Fibroblast of upper back skin (primary cell): ENCODE data around the gene SEMA5A.
A peak's percentile ranks its signal among the peaks of the same experiment; 100 is the strongest.

ENCODE experiments used
- DNase-seq: peaks from one replicate; pipeline ENCODE4 v3.0.0-alpha.2; 2013

SEMA5A gene, protein sequence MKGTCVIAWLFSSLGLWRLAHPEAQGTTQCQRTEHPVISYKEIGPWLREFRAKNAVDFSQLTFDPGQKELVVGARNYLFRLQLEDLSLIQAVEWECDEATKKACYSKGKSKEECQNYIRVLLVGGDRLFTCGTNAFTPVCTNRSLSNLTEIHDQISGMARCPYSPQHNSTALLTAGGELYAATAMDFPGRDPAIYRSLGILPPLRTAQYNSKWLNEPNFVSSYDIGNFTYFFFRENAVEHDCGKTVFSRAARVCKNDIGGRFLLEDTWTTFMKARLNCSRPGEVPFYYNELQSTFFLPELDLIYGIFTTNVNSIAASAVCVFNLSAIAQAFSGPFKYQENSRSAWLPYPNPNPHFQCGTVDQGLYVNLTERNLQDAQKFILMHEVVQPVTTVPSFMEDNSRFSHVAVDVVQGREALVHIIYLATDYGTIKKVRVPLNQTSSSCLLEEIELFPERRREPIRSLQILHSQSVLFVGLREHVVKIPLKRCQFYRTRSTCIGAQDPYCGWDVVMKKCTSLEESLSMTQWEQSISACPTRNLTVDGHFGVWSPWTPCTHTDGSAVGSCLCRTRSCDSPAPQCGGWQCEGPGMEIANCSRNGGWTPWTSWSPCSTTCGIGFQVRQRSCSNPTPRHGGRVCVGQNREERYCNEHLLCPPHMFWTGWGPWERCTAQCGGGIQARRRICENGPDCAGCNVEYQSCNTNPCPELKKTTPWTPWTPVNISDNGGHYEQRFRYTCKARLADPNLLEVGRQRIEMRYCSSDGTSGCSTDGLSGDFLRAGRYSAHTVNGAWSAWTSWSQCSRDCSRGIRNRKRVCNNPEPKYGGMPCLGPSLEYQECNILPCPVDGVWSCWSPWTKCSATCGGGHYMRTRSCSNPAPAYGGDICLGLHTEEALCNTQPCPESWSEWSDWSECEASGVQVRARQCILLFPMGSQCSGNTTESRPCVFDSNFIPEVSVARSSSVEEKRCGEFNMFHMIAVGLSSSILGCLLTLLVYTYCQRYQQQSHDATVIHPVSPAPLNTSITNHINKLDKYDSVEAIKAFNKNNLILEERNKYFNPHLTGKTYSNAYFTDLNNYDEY

DNA sequence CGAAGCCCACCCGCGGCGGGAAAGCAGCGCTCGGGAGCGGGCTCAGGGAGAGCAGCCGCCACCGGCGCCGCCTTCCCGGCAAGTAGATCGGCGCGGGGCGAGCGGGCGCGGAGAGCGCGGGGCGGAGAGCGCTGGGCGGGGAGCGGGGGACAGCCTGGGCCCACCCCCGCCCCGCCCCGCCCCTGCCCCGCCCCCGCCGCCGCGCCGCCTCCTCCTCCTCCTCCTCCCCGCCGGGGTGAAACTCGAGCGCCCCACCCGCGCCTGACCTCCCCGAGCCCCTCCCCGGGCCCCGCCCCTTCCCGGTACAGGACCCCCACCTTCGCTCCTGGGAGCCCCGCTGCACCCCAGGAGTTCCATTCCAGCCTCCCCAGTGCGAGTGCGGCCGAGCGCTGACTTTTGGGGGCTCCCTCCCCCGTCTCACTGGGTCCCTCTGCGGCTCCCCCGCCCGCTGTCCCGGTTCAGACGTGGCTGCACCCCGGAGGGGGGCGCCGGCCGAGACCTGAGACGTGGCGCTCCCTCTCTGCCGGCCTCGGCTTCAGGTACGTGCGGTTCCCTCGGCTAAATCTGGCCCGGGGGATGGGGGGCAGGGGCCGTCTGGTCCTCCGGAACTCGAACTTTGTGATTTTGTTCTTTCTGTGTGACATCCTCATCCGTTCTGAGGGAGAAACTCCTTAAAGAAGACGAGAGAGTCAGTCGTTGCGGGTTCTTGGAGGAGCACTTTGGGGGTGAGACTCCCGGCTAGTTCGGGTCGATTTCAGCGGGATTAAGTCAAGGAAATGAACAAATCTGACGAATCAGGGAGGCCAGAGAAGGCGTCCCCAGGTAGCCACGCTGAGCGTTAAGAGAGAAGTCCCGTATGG lies at the start of gene SEMA5A:
TSS of gene SEMA5A (minus strand) at position 84 of the 860 bp plus-strand sequence. CDS start 166,129 bp downstream, outside the sequence.
- peak; percentile 76 for DNase-seq

DNA sequence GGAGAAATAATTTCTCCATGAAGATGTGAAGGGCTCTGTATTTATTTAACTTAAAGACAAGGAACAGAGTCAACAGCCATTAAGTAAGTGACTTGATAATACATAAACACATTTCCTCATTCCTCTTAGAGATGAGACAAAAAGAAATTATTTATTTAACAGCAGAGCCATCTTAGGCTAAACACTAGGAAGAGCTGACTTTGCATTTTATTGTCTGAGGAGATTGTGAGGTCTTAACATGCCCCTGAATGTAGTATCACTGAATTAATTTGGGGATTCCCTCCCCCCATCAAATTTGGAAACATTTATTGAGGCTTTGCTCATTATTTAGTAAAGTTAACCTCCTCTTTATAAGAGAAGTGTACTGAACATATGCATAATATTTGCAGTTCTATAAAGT lies 49.0 kb upstream of the SEMA5A start:
- DNase-seq, result no peak

DNA sequence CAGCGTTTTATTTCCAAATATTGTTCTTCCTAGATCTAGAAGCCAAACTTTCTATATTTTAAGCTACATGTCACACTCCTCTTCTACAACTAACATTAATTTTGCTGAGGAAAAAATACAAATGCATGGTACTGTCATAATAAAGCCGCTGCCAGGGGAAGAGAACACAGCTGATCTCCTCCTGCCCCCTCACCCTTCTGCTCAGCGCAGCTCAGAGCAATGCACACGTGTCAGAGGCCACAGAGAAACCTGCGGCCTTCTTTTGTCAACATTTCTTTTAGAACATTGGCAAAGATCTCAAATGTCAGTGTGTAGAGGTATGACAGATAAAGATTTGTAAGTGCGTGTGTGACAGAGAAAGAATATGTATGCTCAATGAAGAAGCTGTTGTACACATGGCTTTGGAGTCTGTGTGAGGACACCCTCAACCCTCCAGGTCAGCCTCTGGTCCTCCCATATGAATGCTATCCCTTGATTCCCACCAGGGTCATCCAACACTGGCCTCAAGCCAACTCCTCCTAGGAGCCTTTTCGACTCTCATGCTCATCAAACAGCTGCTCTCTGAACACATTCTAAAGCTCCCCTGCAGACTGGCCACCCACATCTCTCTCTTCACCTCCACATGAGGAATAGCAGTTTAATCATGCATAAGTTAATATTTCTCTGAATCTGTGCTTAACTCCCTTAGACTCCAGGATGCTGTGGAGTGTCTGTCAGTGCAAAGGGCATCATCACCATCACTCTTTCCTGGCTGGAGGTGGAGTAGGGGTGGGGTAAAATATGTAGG lies 43.4 kb upstream of the SEMA5A start:
- DNase-seq, result no peak

DNA sequence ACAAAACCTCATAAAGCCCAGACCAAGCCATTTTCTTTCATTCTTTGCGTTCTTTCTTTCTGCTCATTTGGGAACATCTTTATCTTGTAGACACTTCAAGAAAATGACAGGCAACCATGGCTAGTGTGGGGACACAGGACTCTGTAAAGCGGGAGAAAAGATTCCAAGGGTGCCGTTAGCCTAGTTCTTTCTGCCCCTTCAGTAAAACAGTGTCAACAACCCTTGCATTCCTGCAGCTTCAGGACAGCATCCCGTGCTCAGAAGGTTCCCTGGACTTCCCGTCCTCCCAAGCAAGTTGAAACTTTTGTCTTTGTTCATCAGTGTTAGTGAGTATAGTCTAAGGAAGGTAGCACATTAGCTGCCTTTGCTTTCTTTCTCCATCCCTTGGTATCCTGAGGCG lies 42.4 kb upstream of the SEMA5A start:
- DNase-seq, result no peak

DNA sequence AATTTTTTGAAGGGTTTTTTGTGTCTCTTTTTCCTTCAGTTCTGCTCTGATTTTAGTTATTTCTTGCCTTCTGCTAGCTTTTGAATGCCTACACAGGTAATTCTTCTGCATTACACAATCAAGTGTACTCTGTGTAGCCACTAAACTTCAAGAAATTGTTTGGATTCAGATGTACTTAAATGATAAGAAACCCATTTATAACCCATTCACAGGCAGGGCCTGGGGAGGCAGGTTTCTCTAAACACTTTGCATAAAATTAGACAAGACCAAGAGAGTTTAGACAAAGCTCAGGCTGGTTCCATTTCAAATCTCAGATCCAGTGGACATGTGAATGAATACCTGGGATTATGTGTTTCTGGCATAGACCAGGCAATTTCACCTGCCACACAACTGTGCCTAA lies 41.3 kb upstream of the SEMA5A start:
- no peak for DNase-seq

DNA sequence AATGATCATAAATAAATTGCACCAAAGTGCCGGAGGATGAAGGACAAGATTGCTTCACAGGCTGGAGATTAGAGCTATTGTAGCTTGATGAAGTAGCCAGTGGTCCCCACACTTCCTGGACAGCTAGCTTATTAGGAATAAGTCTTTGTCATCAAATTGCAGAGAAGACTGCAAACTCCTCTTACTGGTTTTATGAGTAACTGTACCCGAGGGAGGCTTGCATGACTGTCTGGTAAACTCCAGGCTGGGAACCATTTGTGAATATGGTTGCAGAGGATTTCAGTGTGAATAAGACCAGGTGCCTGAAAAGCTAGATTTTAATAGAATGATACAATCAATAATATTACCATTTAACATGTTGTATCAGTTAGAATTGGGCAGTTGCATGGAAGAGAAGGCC lies 36.5 kb upstream of the SEMA5A start:
- DNase-seq, result peak; percentile 30

DNA sequence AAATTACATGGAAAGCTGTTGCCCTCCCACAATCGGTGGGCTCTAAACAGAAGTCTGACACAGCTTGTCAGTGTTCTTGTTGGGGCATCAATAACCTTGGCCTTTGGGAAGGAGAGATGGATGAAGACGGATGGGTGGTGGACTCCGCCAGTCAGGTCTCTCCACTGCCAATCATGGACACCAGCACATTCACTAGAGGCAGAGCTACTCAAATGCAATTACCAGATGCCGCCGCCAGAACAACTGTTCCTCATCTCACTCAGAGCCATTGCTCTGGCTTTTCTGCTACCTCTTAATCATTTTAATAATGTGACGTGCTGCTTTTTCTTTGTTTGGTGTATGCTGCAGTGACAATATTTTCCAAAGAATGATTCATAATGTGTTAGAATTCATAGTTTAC lies 27.9 kb upstream of the SEMA5A start:
- DNase-seq, result no peak

DNA sequence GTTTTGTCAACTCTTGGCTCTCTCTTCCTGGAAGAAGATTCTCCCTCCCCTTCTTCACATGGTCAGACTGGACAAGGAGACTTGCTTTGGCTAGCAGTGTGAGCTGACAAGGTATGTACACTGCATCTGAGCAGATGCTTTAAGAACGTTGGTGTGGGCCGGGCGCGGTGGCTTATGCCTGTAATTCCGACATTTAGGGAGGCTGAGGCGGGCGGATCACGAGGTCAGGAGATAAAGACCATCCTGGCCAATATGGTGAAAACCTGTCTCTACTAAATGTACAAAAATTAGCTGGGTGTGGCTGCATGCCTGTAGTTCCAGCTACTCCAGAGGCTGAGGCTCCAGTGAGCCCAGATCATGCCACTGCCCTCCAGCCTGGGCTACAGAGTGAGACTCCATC lies 26.4 kb upstream of the SEMA5A start:
- DNase-seq, result no peak

DNA sequence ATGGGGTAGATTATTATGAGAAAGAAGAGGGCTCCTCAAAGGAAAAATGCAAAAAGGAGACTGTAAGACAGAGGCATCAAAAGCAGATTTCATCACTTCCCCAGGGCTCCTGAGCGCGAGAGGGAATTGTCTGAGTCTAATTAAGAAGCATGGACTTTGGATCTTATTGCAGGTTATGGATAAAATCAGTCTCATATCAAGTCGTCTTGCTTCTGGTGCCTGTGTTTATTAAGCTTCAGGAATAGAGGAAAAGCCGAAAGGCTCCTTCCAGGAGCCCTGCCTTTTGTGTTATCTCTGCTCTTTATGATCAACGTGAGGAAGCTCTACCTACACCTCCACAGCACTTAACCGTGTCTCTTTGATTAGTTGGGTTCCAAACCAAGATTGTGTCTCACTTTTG lies 25.0 kb upstream of the SEMA5A start:
- DNase-seq, result no peak

DNA sequence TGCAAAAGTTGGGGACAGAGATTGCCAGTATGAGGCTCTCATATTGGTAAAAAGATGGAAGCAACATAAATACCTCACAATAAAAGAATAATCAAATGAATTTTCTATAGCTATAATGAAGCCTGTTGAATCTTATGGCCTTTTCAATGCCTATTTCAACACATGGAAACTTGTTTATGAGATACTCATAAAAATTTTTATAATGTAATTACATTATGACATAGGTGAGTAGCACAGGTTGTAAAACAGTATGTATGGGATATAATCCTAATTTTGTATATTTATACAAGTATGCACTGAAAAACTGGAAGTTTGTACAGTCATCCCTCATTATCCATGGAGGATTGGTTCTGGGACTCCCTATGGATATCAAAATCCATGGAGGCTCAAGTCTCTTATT lies 21.2 kb upstream of the SEMA5A start:
- DNase-seq, result no peak

DNA sequence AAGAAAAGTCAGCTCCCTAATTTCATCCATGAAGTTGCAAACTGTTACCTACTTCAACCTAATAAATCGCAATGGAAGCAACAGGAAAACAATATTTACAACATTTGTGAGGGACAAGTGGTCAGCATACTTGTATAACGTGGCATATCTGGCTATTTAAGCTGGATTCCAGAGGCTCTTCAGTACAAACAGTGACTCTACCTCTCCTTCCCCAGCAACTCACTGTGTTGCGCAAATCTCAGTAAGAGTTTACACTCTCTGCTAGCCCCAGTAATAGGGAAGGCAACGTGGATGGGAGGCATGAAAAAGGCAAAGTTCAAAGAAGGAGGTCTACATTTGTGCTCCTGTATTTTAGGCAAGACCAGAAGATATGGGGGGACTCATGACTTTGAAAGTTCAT lies 18.9 kb upstream of the SEMA5A start:
- no peak for DNase-seq

DNA sequence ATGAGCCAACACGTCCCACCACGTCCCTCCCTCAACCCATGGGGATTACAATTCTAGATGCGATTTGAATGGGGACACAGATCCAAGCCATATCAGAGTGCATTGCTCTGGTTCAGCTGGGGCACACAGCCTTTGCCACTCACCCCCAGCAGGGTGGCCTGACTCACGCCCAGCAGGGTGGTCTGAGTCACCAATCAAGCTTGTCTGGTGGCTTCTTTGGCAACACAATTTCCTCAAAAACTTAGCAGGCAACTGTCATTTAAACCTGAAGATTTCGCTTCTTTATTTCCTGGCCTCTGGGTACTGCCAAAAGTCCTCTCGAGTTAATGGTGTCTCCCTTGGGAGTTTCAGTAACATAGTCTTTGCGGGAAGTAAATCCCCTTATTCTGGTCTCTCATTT lies 16.3 kb upstream of the SEMA5A start:
- peak; percentile 41 for DNase-seq

DNA sequence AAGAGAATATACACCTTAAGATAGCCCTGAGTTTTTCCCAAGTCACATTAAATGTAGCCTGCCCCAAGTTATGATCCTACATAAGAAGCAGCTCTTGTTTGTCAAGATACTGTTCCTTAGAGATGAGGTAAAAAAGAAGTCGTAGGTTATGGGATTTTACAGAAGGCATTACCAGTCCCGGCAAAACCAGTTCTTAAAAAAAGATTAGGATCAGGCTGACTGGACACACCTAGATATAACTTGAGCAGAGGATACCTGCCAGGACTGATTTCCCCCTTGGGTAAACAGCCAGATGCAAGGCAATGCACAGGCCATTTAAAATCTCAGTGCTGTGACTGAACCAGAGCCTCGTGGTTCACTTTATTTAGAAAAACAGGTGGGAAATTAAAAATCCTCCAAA lies 14.1 kb upstream of the SEMA5A start:
- DNase-seq, result no peak

DNA sequence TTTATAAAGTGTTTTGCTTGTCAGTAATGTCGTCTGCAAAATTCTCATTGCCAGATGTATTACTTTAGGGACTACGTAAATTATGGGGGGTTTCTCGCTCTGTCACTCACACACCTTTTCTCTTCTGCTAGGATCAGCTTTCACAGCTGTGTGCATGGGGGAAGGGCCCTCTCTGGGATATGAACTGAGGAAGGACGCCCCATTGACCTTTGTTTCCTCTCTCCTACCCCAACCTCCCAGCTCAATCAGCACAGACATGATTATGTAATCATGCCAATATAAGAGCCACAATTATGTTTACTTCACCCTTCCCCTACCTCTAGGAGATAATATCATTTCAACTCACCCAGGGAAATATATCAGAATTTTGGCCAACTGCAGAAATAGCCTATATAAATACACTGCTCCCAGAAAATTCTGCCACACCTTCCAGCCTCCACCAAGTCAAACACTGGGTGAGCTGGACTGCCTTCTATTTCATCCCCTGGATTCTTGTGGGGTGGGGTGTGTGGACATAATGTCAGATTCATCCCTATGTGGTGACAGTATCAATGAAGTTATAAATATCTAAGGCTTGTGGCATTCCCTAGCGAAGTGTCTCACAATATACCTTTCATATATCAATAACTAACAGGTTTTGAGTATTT lies 12.6 kb upstream of the SEMA5A start:
- DNase-seq, result no peak

DNA sequence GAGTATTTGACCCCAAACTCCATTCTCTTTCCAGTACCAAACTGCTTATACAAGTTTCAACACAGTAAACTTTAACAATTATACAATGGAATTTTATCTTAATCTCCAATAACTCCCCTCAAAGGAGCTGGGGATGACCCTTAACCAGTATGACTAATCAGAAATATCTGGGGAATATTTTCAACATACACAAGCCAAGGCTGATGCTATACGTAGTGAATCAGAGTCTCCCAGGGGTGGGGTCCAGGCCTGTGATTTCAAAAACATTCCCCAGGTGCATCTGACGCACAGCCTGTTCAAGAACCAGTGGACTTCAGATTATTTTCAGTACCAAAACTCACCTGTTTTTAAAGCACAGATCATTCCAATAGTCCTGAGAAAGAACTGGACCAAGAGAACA lies 11.8 kb upstream of the SEMA5A start:
- DNase-seq, result peak; percentile 76

DNA sequence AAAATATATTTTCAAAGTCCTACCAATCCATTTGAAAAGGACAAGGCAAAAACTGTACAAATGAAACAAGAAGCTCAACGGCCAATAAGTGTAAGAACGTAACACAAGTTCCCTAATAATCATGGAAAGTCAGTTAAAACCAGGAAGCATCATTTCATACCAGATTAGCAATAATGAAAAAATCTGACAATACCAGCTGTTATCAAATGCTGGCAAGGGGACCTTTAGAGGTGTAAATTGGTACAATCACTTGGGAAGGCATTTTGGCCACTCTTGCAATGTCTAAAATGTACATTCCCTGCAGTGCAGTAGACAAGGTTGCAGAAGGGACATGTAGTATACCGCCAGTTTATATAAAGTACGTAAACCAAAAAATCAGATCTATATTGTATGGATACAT lies 10.1 kb upstream of the SEMA5A start:
- no peak for DNase-seq

DNA sequence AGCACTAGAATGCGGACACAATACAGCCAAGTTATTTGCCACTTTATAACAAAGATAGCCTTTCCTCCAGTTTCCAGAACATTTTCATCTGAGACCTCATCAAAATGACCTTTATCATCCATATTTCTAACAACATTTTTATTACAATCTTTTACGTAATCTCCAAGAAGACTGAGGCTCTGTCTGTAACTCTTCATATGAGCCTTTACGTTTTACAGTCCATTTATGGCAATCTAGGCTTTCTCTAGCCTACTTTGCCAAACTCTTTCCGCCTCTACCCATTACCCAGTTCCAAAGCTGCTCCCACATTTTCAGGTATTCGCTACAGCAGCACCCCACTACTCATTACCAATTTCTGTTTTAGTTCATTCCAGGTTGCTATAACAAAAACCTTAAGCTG lies 8.2 kb upstream of the SEMA5A start:
- DNase-seq, result no peak

DNA sequence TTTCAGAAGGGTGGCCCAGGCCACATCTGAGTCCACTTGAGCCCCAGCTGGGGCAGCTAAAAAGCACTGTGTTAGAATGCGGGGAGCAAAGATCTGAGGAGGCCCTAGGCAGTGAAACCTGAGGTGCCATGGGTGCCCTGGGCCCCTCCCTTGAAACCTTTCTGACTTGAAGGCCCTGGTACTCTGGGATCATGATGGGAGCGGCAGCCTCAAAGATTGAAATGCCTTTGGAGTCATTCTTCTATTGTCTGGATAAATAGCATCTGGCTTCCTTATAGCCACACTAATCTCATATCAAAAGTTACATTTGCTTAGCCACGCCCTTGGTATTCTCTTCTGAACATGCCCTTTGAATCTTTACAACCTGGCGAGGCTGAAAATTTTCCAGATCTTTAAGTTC lies 7.7 kb upstream of the SEMA5A start:
- no peak for DNase-seq

DNA sequence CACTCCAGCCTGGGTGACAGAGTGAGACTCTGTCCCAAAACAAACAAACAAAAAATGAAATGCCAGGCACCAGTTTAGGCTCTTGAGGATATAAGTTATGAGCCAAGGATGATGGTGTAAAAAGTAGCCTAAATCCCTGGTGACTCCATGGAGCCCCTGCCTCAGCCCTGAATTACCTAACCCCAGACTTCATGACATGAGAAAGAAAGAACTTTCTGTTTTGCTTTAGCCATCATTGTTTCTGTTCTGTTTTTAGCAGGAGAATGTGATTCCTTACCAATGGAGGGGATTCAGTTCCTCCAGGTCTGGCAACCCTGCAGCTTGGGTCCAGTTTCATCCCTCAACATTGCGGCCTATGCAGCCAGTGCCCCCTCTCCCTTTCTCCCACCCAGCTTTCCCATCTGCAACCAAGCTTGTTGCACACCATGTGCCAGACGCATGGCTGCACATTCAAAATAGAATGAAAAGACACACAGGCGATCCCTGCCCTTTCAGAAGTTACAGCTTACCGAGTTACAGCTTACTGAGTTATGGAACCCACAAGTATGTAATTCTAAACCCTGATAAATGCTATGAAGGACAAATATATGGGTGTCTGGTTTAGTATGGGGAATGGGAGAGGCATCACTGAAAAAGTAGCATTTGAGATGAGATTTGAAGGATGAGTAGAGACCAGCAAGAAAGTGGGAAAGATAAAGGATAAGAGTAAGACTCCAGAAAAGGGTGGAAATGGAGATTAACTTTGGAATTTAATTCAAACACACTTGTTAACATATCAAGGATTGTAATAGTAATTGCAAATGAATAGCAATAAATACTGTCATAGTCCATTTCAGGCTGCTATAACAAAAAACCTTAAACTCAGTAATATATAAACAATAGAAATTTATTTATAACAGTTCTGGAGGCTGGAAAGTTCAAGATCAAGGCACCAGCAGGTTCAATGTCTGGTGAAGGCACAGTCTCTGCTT lies 6.0 kb upstream of the SEMA5A start:
- DNase-seq, result no peak

DNA sequence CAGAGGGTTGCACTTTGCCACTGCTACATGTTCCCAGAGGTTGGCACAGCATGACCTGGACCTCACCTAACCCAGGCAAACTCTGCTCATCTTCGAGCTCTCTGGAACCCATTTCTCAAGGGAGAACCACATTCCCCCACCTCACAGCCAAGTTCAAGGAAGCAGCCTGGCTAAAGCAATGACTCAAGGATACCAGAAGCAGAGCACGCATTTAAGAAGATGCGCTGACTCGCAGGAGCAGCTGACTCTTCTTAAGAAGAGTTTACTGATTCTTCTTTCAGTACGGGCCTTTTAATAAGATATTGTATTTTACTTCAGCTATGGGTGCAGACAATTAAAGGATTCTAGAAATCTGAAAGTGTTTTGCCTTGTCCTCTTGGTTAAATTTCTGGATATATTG lies 4.1 kb upstream of the SEMA5A start:
- peak; percentile 47 for DNase-seq
